MM.1S (cell line): ENCODE results near the gene RAPGEF4.

ENCODE experiments used
- EZH2phosphoT487 ChIP-seq: fragments of 300-600 bp; sonication (generic); IDR thresholded peaks from 2 replicates; pipeline ENCODE4 v1.6.1; 2018; ENCODE audit warnings: antibody characterized with exemption, low read length
- TF ChIP-seq, protein P1 (sequence below): fragments of 300-600 bp; sonication (generic); IDR thresholded peaks from 2 replicates; pipeline ENCODE4 v1.5.1; 2016; ENCODE audit warnings: antibody characterized with exemption, low read length, mixed read lengths

DNA sequence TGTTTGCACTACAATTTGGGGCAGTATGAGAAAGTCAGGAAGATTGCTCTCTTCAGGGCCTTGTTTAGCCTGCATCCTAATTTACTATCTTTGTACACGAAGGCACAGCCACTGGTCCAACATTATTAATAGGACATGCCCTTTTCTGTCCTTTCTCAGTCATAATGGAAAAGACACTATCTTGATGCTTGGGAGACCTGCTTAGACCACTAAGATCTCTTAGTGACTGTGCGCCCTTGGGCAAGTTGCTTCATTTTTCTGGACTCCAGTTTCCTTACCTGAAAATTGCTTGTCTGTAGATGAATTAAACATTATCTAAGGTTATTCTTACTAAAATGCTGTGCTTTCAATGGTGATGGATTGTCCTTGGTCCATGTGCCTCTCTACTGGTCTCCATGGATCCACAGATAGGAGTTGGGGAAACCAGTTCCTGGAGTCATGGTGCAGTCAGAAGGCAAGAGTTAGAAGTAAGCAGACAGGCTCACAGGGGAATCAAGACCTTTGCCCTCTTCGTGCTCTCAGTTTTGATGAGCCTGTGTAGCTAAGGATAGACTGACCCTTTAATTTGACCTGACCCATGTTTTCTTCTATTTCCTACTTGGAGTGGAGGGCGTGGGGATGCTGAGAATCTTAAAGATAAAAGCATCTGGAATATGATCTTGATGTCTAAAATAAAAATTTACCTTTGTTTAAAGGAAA, 114.0 kb downstream of the RAPGEF4 start:
- TF ChIP-seq EZH2phosphoT487 = no peak
- TF ChIP-seq, protein P1, sequence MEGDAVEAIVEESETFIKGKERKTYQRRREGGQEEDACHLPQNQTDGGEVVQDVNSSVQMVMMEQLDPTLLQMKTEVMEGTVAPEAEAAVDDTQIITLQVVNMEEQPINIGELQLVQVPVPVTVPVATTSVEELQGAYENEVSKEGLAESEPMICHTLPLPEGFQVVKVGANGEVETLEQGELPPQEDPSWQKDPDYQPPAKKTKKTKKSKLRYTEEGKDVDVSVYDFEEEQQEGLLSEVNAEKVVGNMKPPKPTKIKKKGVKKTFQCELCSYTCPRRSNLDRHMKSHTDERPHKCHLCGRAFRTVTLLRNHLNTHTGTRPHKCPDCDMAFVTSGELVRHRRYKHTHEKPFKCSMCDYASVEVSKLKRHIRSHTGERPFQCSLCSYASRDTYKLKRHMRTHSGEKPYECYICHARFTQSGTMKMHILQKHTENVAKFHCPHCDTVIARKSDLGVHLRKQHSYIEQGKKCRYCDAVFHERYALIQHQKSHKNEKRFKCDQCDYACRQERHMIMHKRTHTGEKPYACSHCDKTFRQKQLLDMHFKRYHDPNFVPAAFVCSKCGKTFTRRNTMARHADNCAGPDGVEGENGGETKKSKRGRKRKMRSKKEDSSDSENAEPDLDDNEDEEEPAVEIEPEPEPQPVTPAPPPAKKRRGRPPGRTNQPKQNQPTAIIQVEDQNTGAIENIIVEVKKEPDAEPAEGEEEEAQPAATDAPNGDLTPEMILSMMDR = no peak
